H9 (cell line): ENCODE results near the gene CCDC9B. TPM values are rescaled to one million over a fixed set of nuclear protein-coding genes. Genes with fewer than 3 reads are reported as not detected.

Source experiments
- DNase-seq: peaks from one replicate; pipeline ENCODE4 v3.0.0-alpha.2; 2017
- H2AFZ ChIP-seq: one replicate; pipeline ENCODE4 v1.6.1; 2013; ENCODE audit warnings: mild to moderate bottlenecking, low read length, control low read depth, moderate library complexity
- H2AK5ac ChIP-seq: 2 replicates; pipeline ENCODE4 v1.6.1; 2013; ENCODE audit warnings: low read length, control low read depth, mixed read lengths; ENCODE audit not compliant: insufficient read length
- H2BK120ac ChIP-seq: one replicate; pipeline ENCODE4 v1.6.1; 2013; ENCODE audit warnings: low read depth, mild to moderate bottlenecking, low read length, control low read depth, inconsistent platforms; ENCODE audit not compliant: poor library complexity, severe bottlenecking
- H2BK12ac ChIP-seq: 2 replicates; pipeline ENCODE4 v1.6.1; 2013; ENCODE audit warnings: low read length, control low read depth, mixed read lengths, low read depth; ENCODE audit not compliant: insufficient read length
- H2BK15ac ChIP-seq: 2 replicates; pipeline ENCODE4 v1.6.1; 2013; ENCODE audit warnings: low read depth, low read length, control low read depth
- H2BK20ac ChIP-seq: one replicate; pipeline ENCODE4 v1.6.1; 2013; ENCODE audit warnings: low read depth, mild to moderate bottlenecking, low read length, control low read depth, inconsistent platforms; ENCODE audit not compliant: poor library complexity, severe bottlenecking
- H2BK5ac ChIP-seq: 2 replicates; pipeline ENCODE4 v1.6.1; 2013; ENCODE audit warnings: low read length, control low read depth, mixed read lengths; ENCODE audit not compliant: insufficient read length
- H3K14ac ChIP-seq: 2 replicates; pipeline ENCODE4 v1.6.1; 2013; ENCODE audit warnings: low read length, control low read depth; ENCODE audit not compliant: insufficient read depth
- H3K18ac ChIP-seq: 2 replicates; pipeline ENCODE4 v1.6.1; 2013; ENCODE audit warnings: low read depth, mild to moderate bottlenecking, mixed read lengths, low read length, control low read depth; ENCODE audit not compliant: insufficient read length
- H3K23ac ChIP-seq: 2 replicates; pipeline ENCODE4 v1.6.1; 2013; ENCODE audit warnings: low read length, control low read depth, mixed read lengths, low read depth; ENCODE audit not compliant: insufficient read length
- H3K23me2 ChIP-seq: 2 replicates; pipeline ENCODE4 v1.6.1; 2013; ENCODE audit warnings: low read depth, mild to moderate bottlenecking, mixed read lengths, low read length, control low read depth; ENCODE audit not compliant: insufficient read length, poor library complexity, severe bottlenecking
- H3K27ac ChIP-seq: 2 replicates; pipeline ENCODE4 v1.5.1; 2013; ENCODE audit warnings: low read length, control low read depth, mixed read lengths, low read depth; ENCODE audit not compliant: insufficient read length
- H3K27me3 ChIP-seq: 2 replicates; pipeline ENCODE4 v1.6.1; 2013; ENCODE audit warnings: low read length, control low read depth, inconsistent platforms; ENCODE audit not compliant: insufficient read depth
- H3K4ac ChIP-seq: 2 replicates; pipeline ENCODE4 v1.6.1; 2013; ENCODE audit warnings: low read depth, mild to moderate bottlenecking, control low read depth, inconsistent platforms, low read length, moderate library complexity
- H3K4me1 ChIP-seq: 2 replicates; pipeline ENCODE4 v1.6.1; 2013; ENCODE audit warnings: low read length, control low read depth, inconsistent platforms; ENCODE audit not compliant: insufficient read depth
- H3K4me2 ChIP-seq: 2 replicates; pipeline ENCODE4 v1.6.1; 2013; ENCODE audit warnings: low read length, control low read depth, mixed read lengths; ENCODE audit not compliant: insufficient read length, insufficient read depth
- H3K56ac ChIP-seq: 2 replicates; pipeline ENCODE4 v1.6.1; 2013; ENCODE audit warnings: low read depth, mild to moderate bottlenecking, mixed read lengths, low read length, control low read depth; ENCODE audit not compliant: insufficient read length
- H3K79me1 ChIP-seq: 2 replicates; pipeline ENCODE4 v1.6.1; 2013; ENCODE audit warnings: low read depth, mild to moderate bottlenecking, moderate library complexity, low read length, control low read depth, inconsistent platforms; ENCODE audit not compliant: insufficient read depth, poor library complexity, severe bottlenecking
- H3K79me2 ChIP-seq: 2 replicates; pipeline ENCODE4 v1.6.1; 2013; ENCODE audit warnings: low read length, control low read depth, inconsistent platforms; ENCODE audit not compliant: insufficient read depth
- H3K9ac ChIP-seq: 2 replicates; pipeline ENCODE4 v1.6.1; 2013; ENCODE audit warnings: low read length, control low read depth, mixed read lengths; ENCODE audit not compliant: insufficient read length; ENCODE audit errors: extremely low read depth
- H3K9me3 ChIP-seq: one replicate; pipeline ENCODE4 v1.6.1; 2013; ENCODE audit warnings: low read depth, low read length, inconsistent platforms; ENCODE audit not compliant: control insufficient read depth
- H3T11ph ChIP-seq: one replicate; pipeline ENCODE4 v1.6.1; 2013; ENCODE audit warnings: mild to moderate bottlenecking, low read length, control low read depth, inconsistent platforms
- H4K20me1 ChIP-seq: one replicate; pipeline ENCODE4 v1.6.1; 2013; ENCODE audit not compliant: control insufficient read depth, insufficient read length, insufficient read depth
- H4K5ac ChIP-seq: 2 replicates; pipeline ENCODE4 v1.6.1; 2013; ENCODE audit warnings: low read depth, mild to moderate bottlenecking, mixed read lengths, low read length, control low read depth; ENCODE audit not compliant: insufficient read length
- H4K8ac ChIP-seq: replicated peaks from 2 replicates; pipeline ENCODE4 v1.6.1; 2013; ENCODE audit warnings: low read length, control low read depth, mixed read lengths, low read depth; ENCODE audit not compliant: insufficient read length
- H4K91ac ChIP-seq: 2 replicates; pipeline ENCODE4 v1.6.1; 2013; ENCODE audit warnings: low read depth, mild to moderate bottlenecking, moderate library complexity, mixed read lengths, low read length, control low read depth; ENCODE audit not compliant: insufficient read length
- H3K27ac Mint-ChIP-seq, 3 experiments: 2 replicates in 2 of 3; 3 replicates in 1 of 3; pipeline ENCODE4 v1.8.0; 2020 to 2021; ENCODE audit warnings: mixed read lengths in 3 of 3, mild to moderate bottlenecking in 1 of 3, moderate library complexity in 1 of 3
- H3K27me3 Mint-ChIP-seq: 2 replicates; pipeline ENCODE4 v1.8.0; 2021; ENCODE audit warnings: low read depth, mild to moderate bottlenecking, moderate library complexity, mixed read lengths
- H3K36me3 Mint-ChIP-seq, 3 experiments: 2 replicates in 2 of 3; 3 replicates in 1 of 3; pipeline ENCODE4 v1.8.0; 2020 to 2021; ENCODE audit warnings: low read depth in 3 of 3, mixed read lengths in 3 of 3; ENCODE audit not compliant: insufficient read depth in 1 of 3
- H3K4me1 Mint-ChIP-seq, 2 experiments: 2 replicates each; pipeline ENCODE4 v1.8.0; 2020; ENCODE audit warnings: mixed read lengths in 2 of 2
- H3K4me3 Mint-ChIP-seq, 2 experiments: 2 replicates in 1 of 2; 3 replicates in 1 of 2; pipeline ENCODE4 v1.8.0; 2020 to 2021; ENCODE audit warnings: mild to moderate bottlenecking in 2 of 2, mixed read lengths in 2 of 2, moderate library complexity in 1 of 2
- H3K9me3 Mint-ChIP-seq, 2 experiments: 2 replicates in 1 of 2; 3 replicates in 1 of 2; pipeline ENCODE4 v1.8.0; 2020; ENCODE audit warnings: mild to moderate bottlenecking in 2 of 2, mixed read lengths in 2 of 2, moderate library complexity in 1 of 2
- CTCF ChIP-seq: fragments of 200-600 bp; sonication (generic); conservative IDR thresholded peaks from 3 replicates; pipeline ENCODE4 v1.8.0; 2021; ENCODE audit warnings: antibody characterized with exemption, mild to moderate bottlenecking
- WGBS: extraction: QIAGEN DNeasy Blood & Tissue Kit; methylation state at CpG from one replicate; pipeline ENCODE4 v1.1.7; 2013; ENCODE audit warnings: missing lambda C conversion rate, low lambda C conversion rate, mixed read lengths; ENCODE audit not compliant: insufficient read length; ENCODE audit errors: extremely low coverage; 5-methylcytosine and 5-hydroxymethylcytosine counted together
- total RNA-seq: library from RNA; stranded (reverse); gene quantifications from 2 replicates; pipeline ENCODE4 v1.2.1, GENCODE V29; 2021

The CCDC9B gene
- total RNA-seq, 1 experiment from 2014 or later: 0.48 TPM

- H3K23me2 ChIP-seq: no peaks in the 10 kb centered on the region
- no peak for TF ChIP-seq CTCF
- H3K27ac ChIP-seq: no peak overlapping the region
- no peak overlapping the region for H3T11ph ChIP-seq
- H2AFZ ChIP-seq: no peak overlapping the region
- Mint-ChIP-seq H3K4me1 (peaks cover 45 to 54% of the 10 kb centered on the region in 2 experiments), H3K36me3 (peaks cover 4 to 19% (median 8%) of the 10 kb centered on the region in 3 experiments; a peak in 6 of 7 replicates), H3K4me3 (no peak overlapping the region), H3K27ac (peak overlapping the region in 1 of 3 experiments; percentile 59; a peak in 1 of 7 replicates), H3K27me3 (peaks cover 2% of the 10 kb centered on the region), H3K9me3 (peaks cover 0 to 4% of the 10 kb centered on the region in 2 experiments; a peak in 1 of 5 replicates)
- H4K5ac ChIP-seq: no peak overlapping the region
- no peak overlapping the region for H3K9ac ChIP-seq
- no peak overlapping the region for H2AK5ac ChIP-seq
- no peak overlapping the region for H3K4me2 ChIP-seq
- no peak overlapping the region for H3K18ac ChIP-seq
- H3K79me2 ChIP-seq: no peaks in the 10 kb centered on the region
- H4K91ac ChIP-seq: no peak overlapping the region
- H3K9me3 ChIP-seq: no peaks in the 10 kb centered on the region
- no peak for DNase-seq
- no CpG with 5 or more reads among the region's 7 CpGs for WGBS
- no peak overlapping the region for H2BK12ac ChIP-seq
- no peak overlapping the region for H3K23ac ChIP-seq
- no peaks in the 10 kb centered on the region for H3K27me3 ChIP-seq
- H3K56ac ChIP-seq: no peak overlapping the region
- no peak overlapping the region for H2BK120ac ChIP-seq
- H3K4me1 ChIP-seq: peaks cover 18% of the 10 kb centered on the region; the same call in 1 of the 2 replicates
- H3K14ac ChIP-seq: no peak overlapping the region
- H4K8ac ChIP-seq: no peak overlapping the region
- H2BK5ac ChIP-seq: no peak overlapping the region
- no peak overlapping the region for H2BK15ac ChIP-seq
- no peaks in the 10 kb centered on the region for H4K20me1 ChIP-seq
- H3K79me1 ChIP-seq: no peaks in the 10 kb centered on the region
- H3K4ac ChIP-seq: no peak overlapping the region
- H2BK20ac ChIP-seq: no peak overlapping the region
Measured at GRCh38 chr15:40331637-40332036, 9.1 kb downstream of the CCDC9B start.
